Measurements from ENCODE around the gene MYL6. TPM values are rescaled to one million over a fixed set of nuclear protein-coding genes. Genes with fewer than 3 reads are reported as not detected.

The MYL6 gene
- total and polyA plus RNA-seq, 10 of the 15 experiments (the other 5 are each of a cell fraction or from before 2014, with no cell fraction given) = 1,000 to 4,116 (median 1,828) TPM

DNA sequence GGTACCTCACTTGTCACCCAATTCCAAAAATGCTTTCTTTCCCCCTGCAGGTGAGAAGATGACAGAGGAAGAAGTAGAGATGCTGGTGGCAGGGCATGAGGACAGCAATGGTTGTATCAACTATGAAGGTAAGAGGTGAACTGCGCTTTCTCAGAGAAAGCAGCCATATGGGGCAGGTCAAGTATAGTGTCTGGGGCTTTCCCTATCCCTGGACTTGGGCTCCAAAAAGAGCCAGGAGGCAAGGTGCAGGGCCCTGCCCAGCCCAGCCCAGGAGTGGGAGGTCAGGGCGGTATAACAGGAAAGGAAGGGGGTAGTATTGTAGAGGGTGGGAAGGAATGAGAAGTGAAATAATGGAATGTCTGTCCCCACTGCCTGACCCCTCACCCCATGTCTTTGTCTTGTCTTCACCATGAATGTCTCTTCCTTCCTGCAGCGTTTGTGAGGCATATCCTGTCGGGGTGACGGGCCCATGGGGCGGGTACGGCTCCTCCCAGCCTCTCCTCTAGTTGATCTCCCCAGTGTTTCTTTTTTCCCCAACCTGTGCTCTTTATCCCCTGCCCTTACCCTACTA is 2.1 kb downstream of the MYL6 start (continued):
- TF ChIP-seq, protein P1, sequence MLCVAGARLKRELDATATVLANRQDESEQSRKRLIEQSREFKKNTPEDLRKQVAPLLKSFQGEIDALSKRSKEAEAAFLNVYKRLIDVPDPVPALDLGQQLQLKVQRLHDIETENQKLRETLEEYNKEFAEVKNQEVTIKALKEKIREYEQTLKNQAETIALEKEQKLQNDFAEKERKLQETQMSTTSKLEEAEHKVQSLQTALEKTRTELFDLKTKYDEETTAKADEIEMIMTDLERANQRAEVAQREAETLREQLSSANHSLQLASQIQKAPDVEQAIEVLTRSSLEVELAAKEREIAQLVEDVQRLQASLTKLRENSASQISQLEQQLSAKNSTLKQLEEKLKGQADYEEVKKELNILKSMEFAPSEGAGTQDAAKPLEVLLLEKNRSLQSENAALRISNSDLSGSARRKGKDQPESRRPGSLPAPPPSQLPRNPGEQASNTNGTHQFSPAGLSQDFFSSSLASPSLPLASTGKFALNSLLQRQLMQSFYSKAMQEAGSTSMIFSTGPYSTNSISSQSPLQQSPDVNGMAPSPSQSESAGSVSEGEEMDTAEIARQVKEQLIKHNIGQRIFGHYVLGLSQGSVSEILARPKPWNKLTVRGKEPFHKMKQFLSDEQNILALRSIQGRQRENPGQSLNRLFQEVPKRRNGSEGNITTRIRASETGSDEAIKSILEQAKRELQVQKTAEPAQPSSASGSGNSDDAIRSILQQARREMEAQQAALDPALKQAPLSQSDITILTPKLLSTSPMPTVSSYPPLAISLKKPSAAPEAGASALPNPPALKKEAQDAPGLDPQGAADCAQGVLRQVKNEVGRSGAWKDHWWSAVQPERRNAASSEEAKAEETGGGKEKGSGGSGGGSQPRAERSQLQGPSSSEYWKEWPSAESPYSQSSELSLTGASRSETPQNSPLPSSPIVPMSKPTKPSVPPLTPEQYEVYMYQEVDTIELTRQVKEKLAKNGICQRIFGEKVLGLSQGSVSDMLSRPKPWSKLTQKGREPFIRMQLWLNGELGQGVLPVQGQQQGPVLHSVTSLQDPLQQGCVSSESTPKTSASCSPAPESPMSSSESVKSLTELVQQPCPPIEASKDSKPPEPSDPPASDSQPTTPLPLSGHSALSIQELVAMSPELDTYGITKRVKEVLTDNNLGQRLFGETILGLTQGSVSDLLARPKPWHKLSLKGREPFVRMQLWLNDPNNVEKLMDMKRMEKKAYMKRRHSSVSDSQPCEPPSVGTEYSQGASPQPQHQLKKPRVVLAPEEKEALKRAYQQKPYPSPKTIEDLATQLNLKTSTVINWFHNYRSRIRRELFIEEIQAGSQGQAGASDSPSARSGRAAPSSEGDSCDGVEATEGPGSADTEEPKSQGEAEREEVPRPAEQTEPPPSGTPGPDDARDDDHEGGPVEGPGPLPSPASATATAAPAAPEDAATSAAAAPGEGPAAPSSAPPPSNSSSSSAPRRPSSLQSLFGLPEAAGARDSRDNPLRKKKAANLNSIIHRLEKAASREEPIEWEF (IDR thresholded peaks at IDR 0.05; ENCODE audit: insufficient replicate concordance, low read depth, low read length) = no peak
- TF ChIP-seq, protein P2, sequence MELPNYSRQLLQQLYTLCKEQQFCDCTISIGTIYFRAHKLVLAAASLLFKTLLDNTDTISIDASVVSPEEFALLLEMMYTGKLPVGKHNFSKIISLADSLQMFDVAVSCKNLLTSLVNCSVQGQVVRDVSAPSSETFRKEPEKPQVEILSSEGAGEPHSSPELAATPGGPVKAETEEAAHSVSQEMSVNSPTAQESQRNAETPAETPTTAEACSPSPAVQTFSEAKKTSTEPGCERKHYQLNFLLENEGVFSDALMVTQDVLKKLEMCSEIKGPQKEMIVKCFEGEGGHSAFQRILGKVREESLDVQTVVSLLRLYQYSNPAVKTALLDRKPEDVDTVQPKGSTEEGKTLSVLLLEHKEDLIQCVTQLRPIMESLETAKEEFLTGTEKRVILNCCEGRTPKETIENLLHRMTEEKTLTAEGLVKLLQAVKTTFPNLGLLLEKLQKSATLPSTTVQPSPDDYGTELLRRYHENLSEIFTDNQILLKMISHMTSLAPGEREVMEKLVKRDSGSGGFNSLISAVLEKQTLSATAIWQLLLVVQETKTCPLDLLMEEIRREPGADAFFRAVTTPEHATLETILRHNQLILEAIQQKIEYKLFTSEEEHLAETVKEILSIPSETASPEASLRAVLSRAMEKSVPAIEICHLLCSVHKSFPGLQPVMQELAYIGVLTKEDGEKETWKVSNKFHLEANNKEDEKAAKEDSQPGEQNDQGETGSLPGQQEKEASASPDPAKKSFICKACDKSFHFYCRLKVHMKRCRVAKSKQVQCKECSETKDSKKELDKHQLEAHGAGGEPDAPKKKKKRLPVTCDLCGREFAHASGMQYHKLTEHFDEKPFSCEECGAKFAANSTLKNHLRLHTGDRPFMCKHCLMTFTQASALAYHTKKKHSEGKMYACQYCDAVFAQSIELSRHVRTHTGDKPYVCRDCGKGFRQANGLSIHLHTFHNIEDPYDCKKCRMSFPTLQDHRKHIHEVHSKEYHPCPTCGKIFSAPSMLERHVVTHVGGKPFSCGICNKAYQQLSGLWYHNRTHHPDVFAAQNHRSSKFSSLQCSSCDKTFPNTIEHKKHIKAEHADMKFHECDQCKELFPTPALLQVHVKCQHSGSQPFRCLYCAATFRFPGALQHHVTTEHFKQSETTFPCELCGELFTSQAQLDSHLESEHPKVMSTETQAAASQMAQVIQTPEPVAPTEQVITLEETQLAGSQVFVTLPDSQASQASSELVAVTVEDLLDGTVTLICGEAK (IDR thresholded peaks at IDR 0.05; ENCODE audit: borderline replicate concordance) = no peak
- TF ChIP-seq IKZF1 (conservative IDR thresholded peaks at IDR 0.05) = no peak
- TF ChIP-seq CREB1 (IDR thresholded peaks at IDR 0.05; ENCODE audit: low read depth) = peak; percentile 35; the same call in 1 of the 2 replicates
- TF ChIP-seq PML (IDR thresholded peaks at IDR 0.05; ENCODE audit: low read length) = 0 out of 2 replicates have a peak, but pooled peaks have one; percentile 66
- no peak for TF ChIP-seq ZZZ3 (IDR thresholded peaks at IDR 0.05; ENCODE audit: control insufficient read depth, insufficient read length, low read depth)
- TF ChIP-seq RAD21 (IDR thresholded peaks at IDR 0.05; ENCODE audit: insufficient read depth, low read depth, low read length) = no peak
- TF ChIP-seq BMI1 (IDR thresholded peaks at IDR 0.05; ENCODE audit: borderline replicate concordance) = no peak
- TF ChIP-seq HDGF (IDR thresholded peaks at IDR 0.05) = no peak
- no peak for TF ChIP-seq ASH2L (IDR thresholded peaks at IDR 0.05; ENCODE audit: borderline replicate concordance, low read depth)
- TF ChIP-seq RBBP5 (conservative IDR thresholded peaks at IDR 0.05) = no peak
- TF ChIP-seq ZNF622 (IDR thresholded peaks at IDR 0.05) = no peak
- no peak for TF ChIP-seq EGR1 (IDR thresholded peaks at IDR 0.05; ENCODE audit: borderline replicate concordance in 1 of 2, low read depth in 2 of 2, low read length in 2 of 2)
- no peak for TF ChIP-seq BRCA1 (IDR thresholded peaks at IDR 0.05; ENCODE audit: low read depth, low read length)
- TF ChIP-seq GABPA (IDR thresholded peaks at IDR 0.05; ENCODE audit: low read depth) = no peak
- TF ChIP-seq, protein P3, sequence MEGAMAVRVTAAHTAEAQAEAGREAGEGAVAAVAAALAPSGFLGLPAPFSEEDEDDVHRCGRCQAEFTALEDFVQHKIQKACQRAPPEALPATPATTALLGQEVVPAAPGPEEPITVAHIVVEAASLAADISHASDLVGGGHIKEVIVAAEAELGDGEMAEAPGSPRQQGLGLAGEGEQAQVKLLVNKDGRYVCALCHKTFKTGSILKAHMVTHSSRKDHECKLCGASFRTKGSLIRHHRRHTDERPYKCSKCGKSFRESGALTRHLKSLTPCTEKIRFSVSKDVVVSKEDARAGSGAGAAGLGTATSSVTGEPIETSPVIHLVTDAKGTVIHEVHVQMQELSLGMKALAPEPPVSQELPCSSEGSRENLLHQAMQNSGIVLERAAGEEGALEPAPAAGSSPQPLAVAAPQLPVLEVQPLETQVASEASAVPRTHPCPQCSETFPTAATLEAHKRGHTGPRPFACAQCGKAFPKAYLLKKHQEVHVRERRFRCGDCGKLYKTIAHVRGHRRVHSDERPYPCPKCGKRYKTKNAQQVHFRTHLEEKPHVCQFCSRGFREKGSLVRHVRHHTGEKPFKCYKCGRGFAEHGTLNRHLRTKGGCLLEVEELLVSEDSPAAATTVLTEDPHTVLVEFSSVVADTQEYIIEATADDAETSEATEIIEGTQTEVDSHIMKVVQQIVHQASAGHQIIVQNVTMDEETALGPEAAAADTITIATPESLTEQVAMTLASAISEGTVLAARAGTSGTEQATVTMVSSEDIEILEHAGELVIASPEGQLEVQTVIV (IDR thresholded peaks at IDR 0.05; ENCODE audit: borderline replicate concordance, partially characterized antibody) = no peak
- no peak for TF ChIP-seq SREBF2 (IDR thresholded peaks at IDR 0.05; ENCODE audit: low read length)
- no peak for TF ChIP-seq LARP7 (IDR thresholded peaks at IDR 0.05)
- TF ChIP-seq, protein P4, sequence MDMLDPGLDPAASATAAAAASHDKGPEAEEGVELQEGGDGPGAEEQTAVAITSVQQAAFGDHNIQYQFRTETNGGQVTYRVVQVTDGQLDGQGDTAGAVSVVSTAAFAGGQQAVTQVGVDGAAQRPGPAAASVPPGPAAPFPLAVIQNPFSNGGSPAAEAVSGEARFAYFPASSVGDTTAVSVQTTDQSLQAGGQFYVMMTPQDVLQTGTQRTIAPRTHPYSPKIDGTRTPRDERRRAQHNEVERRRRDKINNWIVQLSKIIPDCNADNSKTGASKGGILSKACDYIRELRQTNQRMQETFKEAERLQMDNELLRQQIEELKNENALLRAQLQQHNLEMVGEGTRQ (IDR thresholded peaks at IDR 0.05; ENCODE audit: borderline replicate concordance, low read depth, low read length) = no peak
